ENCODE data around the gene TBC1D14. TPM values are rescaled to one million over a fixed set of nuclear protein-coding genes. Genes with fewer than 3 reads are reported as not detected.

TBC1D14 gene
- total and polyA plus RNA-seq, 3 donors from 2014 or later = 78.0 to 98.8 (median 87.6) TPM

DNA sequence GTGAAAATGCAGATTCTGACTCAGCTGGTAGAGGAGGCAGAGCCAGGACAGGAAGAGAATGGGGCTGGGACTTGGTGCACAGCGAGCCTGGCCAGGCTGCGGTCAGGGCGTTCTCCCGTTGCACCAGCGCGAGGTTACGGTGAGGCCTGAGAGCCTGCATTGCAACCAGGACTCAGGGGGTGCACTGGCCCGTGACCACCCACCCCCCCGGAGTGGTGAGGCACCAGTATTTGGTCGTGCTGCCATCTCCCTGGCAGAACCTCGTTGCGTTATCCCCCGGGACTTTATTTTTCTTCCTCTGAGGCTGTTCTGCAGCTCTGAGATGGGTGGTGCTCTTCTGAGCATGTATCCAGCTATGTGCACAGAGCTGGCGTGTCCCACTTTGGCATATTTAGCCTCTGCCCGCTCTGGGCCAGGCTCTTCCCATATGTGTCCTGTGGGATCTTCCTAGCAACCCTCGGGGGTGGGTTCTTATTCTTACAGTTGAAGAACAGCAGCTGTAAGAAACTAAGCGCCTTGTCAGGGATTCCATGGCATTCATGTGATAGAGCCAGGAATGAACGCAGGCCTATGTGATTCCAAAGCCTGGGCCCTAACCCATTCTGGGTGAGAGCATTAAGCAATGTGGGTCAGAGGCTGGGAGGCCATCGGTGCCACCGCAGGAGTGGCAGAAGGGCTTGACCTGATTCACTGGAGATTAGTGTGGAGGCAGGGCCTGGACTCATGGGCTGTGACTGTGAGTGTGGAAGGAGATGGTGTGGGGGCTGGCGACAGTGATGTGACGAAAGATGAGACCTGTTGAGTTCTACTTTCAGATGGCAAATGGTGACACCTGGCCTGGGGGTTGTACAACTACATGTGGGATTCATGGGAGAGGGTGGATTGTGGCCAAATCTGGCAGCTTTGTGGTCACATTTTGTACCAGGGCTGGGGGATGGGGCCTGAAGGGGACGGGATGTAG, 136.6 kb downstream of the TBC1D14 start:
- Histone ChIP-seq H3K4me1 (peaks cover 54% of the 10 kb centered on the region), H3K4me3 (no peak overlapping the region), H3K36me3 (ENCODE audit: low read depth, missing control alignments) (no peaks in the 10 kb centered on the region), H3K27me3 (no peaks in the 10 kb centered on the region), H3K9me3 (no peaks in the 10 kb centered on the region), H3K27ac (peak overlapping the region; percentile 9 to 92)
- no peak for TF ChIP-seq POLR2A (IDR thresholded peaks at IDR 0.05)
- TF ChIP-seq, protein P1, sequence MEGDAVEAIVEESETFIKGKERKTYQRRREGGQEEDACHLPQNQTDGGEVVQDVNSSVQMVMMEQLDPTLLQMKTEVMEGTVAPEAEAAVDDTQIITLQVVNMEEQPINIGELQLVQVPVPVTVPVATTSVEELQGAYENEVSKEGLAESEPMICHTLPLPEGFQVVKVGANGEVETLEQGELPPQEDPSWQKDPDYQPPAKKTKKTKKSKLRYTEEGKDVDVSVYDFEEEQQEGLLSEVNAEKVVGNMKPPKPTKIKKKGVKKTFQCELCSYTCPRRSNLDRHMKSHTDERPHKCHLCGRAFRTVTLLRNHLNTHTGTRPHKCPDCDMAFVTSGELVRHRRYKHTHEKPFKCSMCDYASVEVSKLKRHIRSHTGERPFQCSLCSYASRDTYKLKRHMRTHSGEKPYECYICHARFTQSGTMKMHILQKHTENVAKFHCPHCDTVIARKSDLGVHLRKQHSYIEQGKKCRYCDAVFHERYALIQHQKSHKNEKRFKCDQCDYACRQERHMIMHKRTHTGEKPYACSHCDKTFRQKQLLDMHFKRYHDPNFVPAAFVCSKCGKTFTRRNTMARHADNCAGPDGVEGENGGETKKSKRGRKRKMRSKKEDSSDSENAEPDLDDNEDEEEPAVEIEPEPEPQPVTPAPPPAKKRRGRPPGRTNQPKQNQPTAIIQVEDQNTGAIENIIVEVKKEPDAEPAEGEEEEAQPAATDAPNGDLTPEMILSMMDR (IDR thresholded peaks at IDR 0.05) = no peak
- WGBS, 2 donors = 58 to 64% methylated on average over 23 of the region's 23 CpGs
- DNase-seq = no peak
- intact Hi-C loops (cut with DNase I; ENCODE audit: low total_unique reads) = no loop called here

DNA sequence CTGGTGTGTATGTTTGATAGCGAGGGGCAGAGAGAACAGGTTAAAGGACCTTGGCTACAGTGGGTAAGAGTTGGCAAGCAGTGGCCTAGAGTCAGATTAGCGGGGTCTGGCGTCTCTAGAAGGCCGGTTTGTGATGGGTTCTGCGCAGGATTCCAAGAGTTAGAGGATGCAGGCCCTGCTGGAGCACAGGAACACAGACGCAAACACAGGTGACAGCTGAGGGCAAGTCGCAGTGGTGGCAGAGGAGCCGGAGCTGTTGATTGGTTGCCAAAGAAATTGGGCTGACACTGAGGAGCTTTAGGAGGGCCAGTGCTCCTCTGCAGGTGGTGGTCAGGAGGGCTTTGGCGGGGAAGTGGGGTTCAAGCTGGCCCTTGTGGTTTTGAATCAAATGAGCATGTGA, 137.3 kb downstream of the TBC1D14 start:
- no peak overlapping the region for H3K4me3 ChIP-seq
- peak overlapping the region; percentile 9 to 92 for H3K27ac ChIP-seq
- intact Hi-C loops (cut with DNase I; ENCODE audit: low total_unique reads) = no loop called here
- H3K27me3 ChIP-seq = no peaks in the 10 kb centered on the region
- DNase-seq = no peak
- H3K36me3 ChIP-seq (ENCODE audit: low read depth, missing control alignments) = no peaks in the 10 kb centered on the region
- TF ChIP-seq, protein P1 (IDR thresholded peaks at IDR 0.05) = no peak
- TF ChIP-seq POLR2A (IDR thresholded peaks at IDR 0.05) = no peak
- peaks cover 52% of the 10 kb centered on the region for H3K4me1 ChIP-seq
- WGBS, 2 donors = 71 to 88% methylated on average over 9 of the region's 9 CpGs
- no peaks in the 10 kb centered on the region for H3K9me3 ChIP-seq

DNA sequence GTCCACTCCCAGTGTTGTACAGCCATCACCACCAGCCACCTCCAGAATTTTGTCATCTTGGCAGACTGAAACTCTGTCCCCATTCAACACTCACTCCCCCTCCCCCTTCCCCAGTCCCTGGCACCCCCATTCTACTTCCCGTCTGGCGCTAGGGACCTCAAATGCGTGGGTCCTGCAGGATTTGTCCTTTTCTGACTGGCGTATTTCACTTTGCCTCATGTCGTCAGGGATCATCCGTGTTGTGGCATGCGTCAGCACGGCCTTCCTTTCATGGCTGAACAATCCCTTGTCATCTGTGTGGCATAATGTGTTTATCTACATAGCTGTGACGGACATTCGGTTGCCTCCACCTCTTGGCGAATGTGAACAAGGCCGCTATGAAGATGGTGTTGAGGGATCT, 139.0 kb downstream of the TBC1D14 start:
- Histone ChIP-seq H3K9me3 (no peaks in the 10 kb centered on the region), H3K27me3 (no peaks in the 10 kb centered on the region), H3K4me3 (no peak overlapping the region), H3K27ac (no peak overlapping the region), H3K4me1 (peaks cover 61% of the 10 kb centered on the region), H3K36me3 (ENCODE audit: low read depth, missing control alignments) (no peaks in the 10 kb centered on the region)
- WGBS, 2 donors = 93 to 97% methylated on average over 12 of the region's 12 CpGs
- TF ChIP-seq POLR2A (IDR thresholded peaks at IDR 0.05) = no peak
- TF ChIP-seq, protein P1 (IDR thresholded peaks at IDR 0.05) = no peak
- no peak for DNase-seq
- intact Hi-C loops (cut with DNase I; ENCODE audit: low total_unique reads) = no loop called here

DNA sequence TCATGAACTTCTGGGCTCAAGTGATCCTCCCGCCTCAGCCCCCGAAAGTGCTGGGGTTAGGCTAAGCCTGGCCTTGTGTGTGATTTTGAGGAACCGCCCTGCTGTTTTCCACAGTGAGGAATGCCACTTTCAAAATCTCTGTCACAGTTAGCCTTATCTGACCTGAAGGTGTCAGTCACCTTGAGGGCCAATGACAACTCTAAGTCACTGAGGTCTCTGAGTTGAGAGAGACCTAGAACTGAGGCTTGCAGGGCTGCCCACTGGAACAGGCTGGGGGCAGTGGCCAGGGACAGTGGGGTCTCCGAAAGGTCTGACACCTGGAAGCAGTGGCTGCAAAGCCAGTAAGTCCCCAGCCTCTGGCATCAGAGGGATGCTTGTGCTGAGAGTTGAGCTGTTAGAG, 139.7 kb downstream of the TBC1D14 start:
- no peaks in the 10 kb centered on the region for H3K36me3 ChIP-seq (ENCODE audit: low read depth, missing control alignments)
- WGBS, 2 donors = 92 to 100% methylated on average over 1 to 4 of the region's 4 CpGs
- intact Hi-C loops (cut with DNase I; ENCODE audit: low total_unique reads) = no loop called here
- DNase-seq = no peak
- TF ChIP-seq, protein P1 (IDR thresholded peaks at IDR 0.05) = no peak
- TF ChIP-seq POLR2A (IDR thresholded peaks at IDR 0.05) = no peak
- H3K9me3 ChIP-seq = no peaks in the 10 kb centered on the region
- H3K4me1 ChIP-seq = peaks cover 61% of the 10 kb centered on the region
- no peak overlapping the region for H3K27ac ChIP-seq
- no peaks in the 10 kb centered on the region for H3K27me3 ChIP-seq
- no peak overlapping the region for H3K4me3 ChIP-seq

Measured in testis (tissue), 3 donors.